ENCODE data around the gene FNTB.

DNA sequence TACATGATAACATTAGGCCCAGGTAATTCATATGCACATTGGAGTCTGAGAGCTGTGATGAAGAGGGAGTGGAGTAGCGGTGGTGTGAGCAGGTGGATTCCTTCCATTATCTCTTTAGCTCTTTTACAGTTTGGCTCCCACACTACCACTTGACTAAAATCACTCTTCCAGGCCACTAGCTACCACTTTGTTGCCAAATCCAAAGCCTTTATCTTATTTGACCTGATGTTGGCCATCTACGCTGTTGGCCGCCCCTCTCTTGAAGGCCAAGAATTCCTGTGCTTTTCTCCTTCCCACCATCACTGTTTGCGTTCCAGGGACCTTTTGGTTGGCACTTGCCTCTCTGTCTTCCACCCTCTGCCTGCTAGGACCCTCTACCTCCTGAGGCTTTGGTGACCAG is 119.6 kb downstream of the FNTB start:
- TF ChIP-seq, protein P1, sequence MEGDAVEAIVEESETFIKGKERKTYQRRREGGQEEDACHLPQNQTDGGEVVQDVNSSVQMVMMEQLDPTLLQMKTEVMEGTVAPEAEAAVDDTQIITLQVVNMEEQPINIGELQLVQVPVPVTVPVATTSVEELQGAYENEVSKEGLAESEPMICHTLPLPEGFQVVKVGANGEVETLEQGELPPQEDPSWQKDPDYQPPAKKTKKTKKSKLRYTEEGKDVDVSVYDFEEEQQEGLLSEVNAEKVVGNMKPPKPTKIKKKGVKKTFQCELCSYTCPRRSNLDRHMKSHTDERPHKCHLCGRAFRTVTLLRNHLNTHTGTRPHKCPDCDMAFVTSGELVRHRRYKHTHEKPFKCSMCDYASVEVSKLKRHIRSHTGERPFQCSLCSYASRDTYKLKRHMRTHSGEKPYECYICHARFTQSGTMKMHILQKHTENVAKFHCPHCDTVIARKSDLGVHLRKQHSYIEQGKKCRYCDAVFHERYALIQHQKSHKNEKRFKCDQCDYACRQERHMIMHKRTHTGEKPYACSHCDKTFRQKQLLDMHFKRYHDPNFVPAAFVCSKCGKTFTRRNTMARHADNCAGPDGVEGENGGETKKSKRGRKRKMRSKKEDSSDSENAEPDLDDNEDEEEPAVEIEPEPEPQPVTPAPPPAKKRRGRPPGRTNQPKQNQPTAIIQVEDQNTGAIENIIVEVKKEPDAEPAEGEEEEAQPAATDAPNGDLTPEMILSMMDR (IDR thresholded peaks at IDR 0.05; ENCODE audit: insufficient read depth, low read depth, low read length): no peak
- TF ChIP-seq EZH2 (IDR thresholded peaks at IDR 0.05; ENCODE audit: insufficient read depth, low read length): no peak

All from astrocyte (in vitro differentiated cells and primary cell).